Heart left ventricle (tissue), 16 donors: Measurements from ENCODE around the gene MYO5B. TPM values are rescaled to one million over a fixed set of nuclear protein-coding genes. Genes with fewer than 3 reads are reported as not detected.

Source experiments
- ATAC-seq, 4 donors: fragments of 200-7000 bp; cut with Tn5 transposase; one replicate each; pipeline ENCODE4 v1.9.1; 2020 to 2022; ENCODE audit warnings: moderate library complexity in 4 of 4, mild to moderate bottlenecking in 3 of 4, moderate number of reproducible peaks in 1 of 4
- DNase-seq, 5 donors: peaks; one replicate each; pipeline ENCODE4 v3.0.0-alpha.2; 2020
- H3K27ac ChIP-seq, 12 donors: fragments of 200-600 bp; sonication (generic) in 4 of 12; one replicate each; pipeline versions ENCODE4 v1.5.0 to v1.8.0; 2016 to 2022; ENCODE audit warnings: mild to moderate bottlenecking in 2 of 12
- H3K27me3 ChIP-seq, 9 donors: fragments of 200-600 bp; sonication (generic) in 2 of 9; one replicate each; pipeline versions ENCODE4 v1.5.1 to v1.8.0; 2016 to 2022; ENCODE audit warnings: mild to moderate bottlenecking in 3 of 9
- H3K36me3 ChIP-seq, 9 donors: fragments of 200-600 bp; sonication (generic) in 2 of 9; one replicate each; pipeline versions ENCODE4 v1.5.0 to v1.8.0; 2018 to 2022; ENCODE audit warnings: mild to moderate bottlenecking in 2 of 9
- H3K4me1 ChIP-seq, 12 donors: fragments of 200-600 bp; sonication (generic) in 4 of 12; one replicate each; pipeline versions ENCODE4 v1.5.0 to v1.8.0; 2016 to 2022; ENCODE audit warnings: mild to moderate bottlenecking in 3 of 12
- H3K4me3 ChIP-seq, 12 donors: fragments of 200-600 bp; sonication (generic) in 4 of 12; one replicate each; pipeline versions ENCODE4 v1.5.0 to v1.8.0; 2017 to 2022; ENCODE audit warnings: mild to moderate bottlenecking in 9 of 12, moderate library complexity in 4 of 12
- H3K9me3 ChIP-seq, 12 donors: fragments of 200-600 bp; sonication (generic) in 4 of 12; one replicate each; pipeline versions ENCODE4 v1.5.0 to v1.8.0; 2016 to 2022; ENCODE audit warnings: mild to moderate bottlenecking in 1 of 12
- POLR2A ChIP-seq, 2 donors: fragments of 450-650 bp; IDR thresholded peaks; one replicate each; pipeline ENCODE4 v1.6.1; 2017; ENCODE audit warnings: antibody characterized with exemption in 2 of 2, mild to moderate bottlenecking in 2 of 2, moderate library complexity in 2 of 2
- WGBS, 4 donors: extraction: QIAGEN DNeasy Blood & Tissue Kit in 2 of 4; methylation state at CpG; one replicate each; pipeline versions ENCODE4 v1.1.5 to v1.1.7; 2013 to 2018; 5-methylcytosine and 5-hydroxymethylcytosine counted together
- intact Hi-C, 10 donors: fragments of 100-400 bp; cut with DNase I; formaldehyde crosslinking; loops; one replicate each; pipeline versions ENCODE4 v1.11.1 to v1.14.2; 2022
- polyA plus RNA-seq, 2 donors: library from polyadenylated mRNA; stranded (reverse); fragments of 200-250 nt; gene quantifications; one replicate each; pipeline ENCODE4 v1.2.3, GENCODE V29; 2013
- total RNA-seq, 9 donors: library from RNA; depleted of rRNA in 2 of 9; stranded (reverse); fragments of >200 nt in 2 of 9; fragmentation: NEBNext Ultra II Directional in 3 of 9; extraction: Animal tissue kit (Norgen Biotek cat#: 25700) in 3 of 9; gene quantifications; one replicate each; pipeline versions ENCODE4 v1.1.0 to v1.2.4, GENCODE V29; 2016 to 2023
- TF ChIP-seq, protein P1 (sequence below), 12 donors: fragments of 200-600 bp; sonication (generic) in 4 of 12; IDR thresholded peaks; one replicate each; pipeline versions ENCODE4 v1.5.0 to v1.8.0; 2018 to 2022; ENCODE audit warnings: antibody characterized with exemption in 12 of 12, mild to moderate bottlenecking in 5 of 12
- donor health status: ischemic (EF 13 %, LVEDD 7.1; RV severe dilation, severe dysfunction).
- donor health status: healthy with polysubstance abuse.
- donor health status: DM: no; HTN: yes; CAD: no.
- donor health status: DM: no; HTN: no; CAD: no.
- donor health status: ischemic (EF 25% LVEDD 6.9; RV normal size, moderate dysfunction).
- donor health status: ischemic (EF 25% LVEDD 5.7; RV mildly dilated, moderate dysfunction).
- donor health status: healthy.
- donor health status: DM: yes; HTN: yes; CAD: no.
- donor health status: ischemic (EF 35%, LVEDD 5.7; RV mildly dilated, moderate dysfunction).
- donor health status: nonischemic (EF 11% LVEDD 7.7; RV severe dilation, severe dysfunction).
- donor health status: DM: yes; HTN: yes; CAD: no.
- donor health status: PGD.
- donor health status: ischemic (EF 29% LVEDD 5.4; RV normal size, mild dysfunction).
- donor health status: nonischemic (EF 23%, LVEDD 6.1; RV moderate dilation, normal function).

Gene MYO5B
- total and polyA plus RNA-seq, 11 donors, result 0.51 to 5.9 (median 1.4) TPM

DNA sequence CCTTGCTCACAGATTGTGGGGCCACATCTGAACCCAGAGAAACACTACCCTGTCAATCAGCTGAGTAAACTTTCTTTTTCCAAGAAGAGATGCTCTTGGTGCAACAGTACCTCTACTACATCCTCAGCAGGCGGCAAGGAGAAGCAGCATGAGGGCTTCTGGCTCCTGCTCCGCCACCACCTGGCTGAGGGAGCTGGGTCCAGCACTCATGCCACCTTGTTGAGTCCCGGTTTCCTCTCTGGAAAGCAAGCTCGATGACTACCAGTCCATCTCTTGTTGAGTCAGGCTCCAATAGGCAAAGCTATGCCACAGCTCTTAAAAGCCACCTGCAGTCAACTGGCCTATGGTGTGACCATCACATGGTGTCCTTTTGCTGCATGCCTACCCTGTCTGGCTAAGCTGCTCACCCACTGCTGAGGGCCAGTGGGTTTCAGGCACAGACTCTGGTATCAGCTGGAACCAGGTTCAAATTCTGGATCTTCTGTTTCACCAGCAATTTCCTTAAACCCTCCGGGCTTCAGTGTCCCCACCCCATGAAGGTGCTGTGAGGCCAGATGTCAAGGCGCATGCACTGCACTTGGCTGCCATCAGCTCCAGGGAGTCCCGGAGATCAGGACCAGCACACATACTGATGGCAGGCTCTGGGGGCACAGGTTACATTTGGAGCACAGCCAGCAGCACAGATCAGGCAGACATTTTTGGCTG, 339.1 kb downstream of the MYO5B start:
- H3K27me3 ChIP-seq, result peaks cover 0 to 5% (median 0%) of the 10 kb centered on the region in 9 donors
- intact Hi-C loops, result loop anchor here in 7 of 10 donors (2.0 to 10.0 kb wide), 6 partner anchors 69 to 344 kb away; partner anchors contain the start of gene LIPG (in 3 of the 7)
- H3K9me3 ChIP-seq, result no peaks in the 10 kb centered on the region
- WGBS, 4 donors, result 70 to 91% (median 88%) methylated on average over 7 of the region's 7 CpGs
- H3K4me3 ChIP-seq, result no peak overlapping the region
- no peak overlapping the region for H3K27ac ChIP-seq
- DNase-seq, result no peak
- TF ChIP-seq POLR2A (IDR thresholded peaks at IDR 0.05), result no peak
- TF ChIP-seq, protein P1, sequence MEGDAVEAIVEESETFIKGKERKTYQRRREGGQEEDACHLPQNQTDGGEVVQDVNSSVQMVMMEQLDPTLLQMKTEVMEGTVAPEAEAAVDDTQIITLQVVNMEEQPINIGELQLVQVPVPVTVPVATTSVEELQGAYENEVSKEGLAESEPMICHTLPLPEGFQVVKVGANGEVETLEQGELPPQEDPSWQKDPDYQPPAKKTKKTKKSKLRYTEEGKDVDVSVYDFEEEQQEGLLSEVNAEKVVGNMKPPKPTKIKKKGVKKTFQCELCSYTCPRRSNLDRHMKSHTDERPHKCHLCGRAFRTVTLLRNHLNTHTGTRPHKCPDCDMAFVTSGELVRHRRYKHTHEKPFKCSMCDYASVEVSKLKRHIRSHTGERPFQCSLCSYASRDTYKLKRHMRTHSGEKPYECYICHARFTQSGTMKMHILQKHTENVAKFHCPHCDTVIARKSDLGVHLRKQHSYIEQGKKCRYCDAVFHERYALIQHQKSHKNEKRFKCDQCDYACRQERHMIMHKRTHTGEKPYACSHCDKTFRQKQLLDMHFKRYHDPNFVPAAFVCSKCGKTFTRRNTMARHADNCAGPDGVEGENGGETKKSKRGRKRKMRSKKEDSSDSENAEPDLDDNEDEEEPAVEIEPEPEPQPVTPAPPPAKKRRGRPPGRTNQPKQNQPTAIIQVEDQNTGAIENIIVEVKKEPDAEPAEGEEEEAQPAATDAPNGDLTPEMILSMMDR (IDR thresholded peaks at IDR 0.05), result no peak
- H3K36me3 ChIP-seq, result no peaks in the 10 kb centered on the region
- peaks cover 0 to 5% (median 0%) of the 10 kb centered on the region in 12 donors for H3K4me1 ChIP-seq
- no peak for ATAC-seq

DNA sequence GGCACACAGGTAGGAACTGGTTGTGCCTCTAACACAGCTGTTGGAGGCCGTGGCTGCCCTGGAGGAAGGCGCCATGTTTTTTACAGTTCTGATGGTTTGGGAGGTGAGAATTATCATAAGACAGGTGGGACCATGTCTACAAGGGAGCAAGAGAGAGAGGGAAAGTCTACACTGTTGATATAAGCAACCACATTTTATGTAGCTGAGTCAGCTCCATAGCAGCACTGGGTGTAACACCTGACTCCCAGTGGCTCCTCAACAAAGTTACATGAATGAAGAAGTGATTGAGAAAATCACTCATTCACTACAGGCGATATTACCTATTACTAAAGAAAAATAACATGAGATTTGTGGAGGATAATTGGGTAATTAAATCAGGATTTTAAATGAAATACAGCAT, 340.3 kb downstream of the MYO5B start:
- no peaks in the 10 kb centered on the region for H3K36me3 ChIP-seq
- WGBS, 4 donors, result 82 to 92% (median 88%) methylated on average over 3 of the region's 3 CpGs
- intact Hi-C loops, result loop anchor here in 7 of 10 donors (5.0 to 10.0 kb wide), 5 partner anchors 67 to 342 kb away; partner anchors contain the start of gene LIPG (in 2 of the 7)
- H3K4me3 ChIP-seq, result no peak overlapping the region
- H3K27ac ChIP-seq, result no peak overlapping the region
- no peaks in the 10 kb centered on the region for H3K9me3 ChIP-seq
- ATAC-seq, result no peak
- H3K27me3 ChIP-seq, result peaks cover 0 to 9% (median 0%) of the 10 kb centered on the region in 9 donors
- DNase-seq, result no peak
- peaks cover 0 to 5% (median 0%) of the 10 kb centered on the region in 12 donors for H3K4me1 ChIP-seq
- TF ChIP-seq, protein P1 (IDR thresholded peaks at IDR 0.05), result no peak
- no peak for TF ChIP-seq POLR2A (IDR thresholded peaks at IDR 0.05)

DNA sequence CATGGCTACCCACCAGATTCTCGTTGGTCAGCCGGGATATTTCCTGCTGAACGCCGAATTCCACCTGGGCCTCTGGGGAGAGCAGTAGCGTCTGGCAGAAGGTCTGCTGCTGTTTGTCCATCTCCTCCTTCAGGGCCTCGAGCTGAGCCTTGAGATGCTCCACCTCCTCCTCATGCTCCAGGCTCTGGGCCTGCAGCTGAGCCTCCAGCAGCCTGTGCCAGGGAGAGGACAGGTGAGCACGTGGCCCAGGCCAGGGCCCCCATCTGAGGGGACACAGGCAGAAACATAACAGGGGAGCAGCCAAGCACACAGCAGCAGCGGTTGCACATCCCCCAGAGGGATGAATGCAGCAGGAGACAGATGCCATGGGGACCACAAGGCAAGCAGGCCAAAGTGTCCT, 341.5 kb downstream of the MYO5B start:
- ATAC-seq, result no peak
- WGBS, 4 donors, result 68 to 90% (median 85%) methylated on average over 7 to 8 of the region's 8 CpGs
- intact Hi-C loops, result loop anchor here in 2 of 10 donors (10.0 kb wide), 1 partner anchor 89 kb away; no protein-coding TSS in a partner anchor

DNA sequence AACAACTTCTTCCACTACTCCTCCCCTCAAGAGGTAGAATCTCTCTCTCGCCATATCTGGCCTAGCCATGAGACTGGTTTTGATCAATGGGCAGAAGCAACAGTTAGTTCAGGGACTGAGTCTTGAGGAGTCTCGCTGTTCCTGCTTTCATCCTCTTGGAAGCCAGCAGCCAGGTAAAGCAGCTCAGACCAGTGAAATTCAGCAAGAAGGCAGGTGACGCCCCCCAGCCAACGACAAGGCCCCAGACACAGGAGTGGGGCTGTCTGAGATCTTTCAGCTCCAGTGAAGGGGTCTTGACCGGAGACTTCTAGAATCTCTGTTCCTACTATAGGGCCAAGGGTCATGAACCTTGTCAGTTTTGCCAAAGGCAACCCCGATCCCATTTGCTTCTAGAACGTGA, 341.9 kb downstream of the MYO5B start:
- Histone ChIP-seq H3K27me3 (peaks cover 0 to 9% (median 0%) of the 10 kb centered on the region in 9 donors), H3K36me3 (no peaks in the 10 kb centered on the region), H3K9me3 (no peaks in the 10 kb centered on the region), H3K4me1 (peaks cover 0 to 10% (median 0%) of the 10 kb centered on the region in 12 donors), H3K4me3 (no peak overlapping the region), H3K27ac (no peak overlapping the region)
- TF ChIP-seq POLR2A (IDR thresholded peaks at IDR 0.05), result no peak
- TF ChIP-seq, protein P1 (IDR thresholded peaks at IDR 0.05), result no peak
- intact Hi-C loops, result loop anchor here in 2 of 10 donors (10.0 kb wide), 1 partner anchor 88 kb away; no protein-coding TSS in a partner anchor
- WGBS, 4 donors, result 79 to 86% (median 82%) methylated on average over 7 of the region's 7 CpGs
- no peak for DNase-seq
- ATAC-seq, result no peak

More for the DNA sequence above, 341.5 kb downstream of the MYO5B start:
- no peak for TF ChIP-seq POLR2A (IDR thresholded peaks at IDR 0.05)
- TF ChIP-seq, protein P1 (IDR thresholded peaks at IDR 0.05), result no peak
- Histone ChIP-seq H3K27ac (no peak overlapping the region), H3K4me3 (no peak overlapping the region), H3K27me3 (peaks cover 0 to 9% (median 0%) of the 10 kb centered on the region in 9 donors), H3K9me3 (no peaks in the 10 kb centered on the region), H3K4me1 (peaks cover 0 to 10% (median 0%) of the 10 kb centered on the region in 12 donors), H3K36me3 (no peaks in the 10 kb centered on the region)
- DNase-seq, result no peak
